Adipocyte (in vitro differentiated cells): ENCODE results near the gene CXCR4.

Source experiments
- DNase-seq: peaks from one replicate; pipeline ENCODE4 v3.0.0-alpha.2; 2015; ENCODE audit warnings: low read depth
- H3K27me3 ChIP-seq: replicated peaks from 2 replicates; pipeline ENCODE4 v1.7.0; 2013; ENCODE audit warnings: mild to moderate bottlenecking, low read length, moderate library complexity; ENCODE audit not compliant: control insufficient read depth, insufficient read depth
- H3K36me3 ChIP-seq: 2 replicates; pipeline ENCODE4 v1.7.0; 2013; ENCODE audit warnings: low read length, mild to moderate bottlenecking, moderate library complexity; ENCODE audit not compliant: control insufficient read depth, insufficient read depth, severe bottlenecking
- H3K4me1 ChIP-seq: 2 replicates; pipeline ENCODE4 v1.7.0; 2013; ENCODE audit warnings: mild to moderate bottlenecking, low read length, moderate library complexity; ENCODE audit not compliant: control insufficient read depth, insufficient read depth
- H3K4me3 ChIP-seq: 2 replicates; pipeline ENCODE4 v1.7.0; 2013; ENCODE audit warnings: mild to moderate bottlenecking, low read length, moderate library complexity
- H3K9ac ChIP-seq: 2 replicates; pipeline ENCODE4 v1.7.0; 2013; ENCODE audit warnings: mild to moderate bottlenecking, low read length, moderate library complexity
- H3K9me3 ChIP-seq: 2 replicates; pipeline ENCODE4 v1.7.0; 2013; ENCODE audit warnings: mild to moderate bottlenecking, low read length, moderate library complexity; ENCODE audit not compliant: control insufficient read depth

The CXCR4 gene

DNA sequence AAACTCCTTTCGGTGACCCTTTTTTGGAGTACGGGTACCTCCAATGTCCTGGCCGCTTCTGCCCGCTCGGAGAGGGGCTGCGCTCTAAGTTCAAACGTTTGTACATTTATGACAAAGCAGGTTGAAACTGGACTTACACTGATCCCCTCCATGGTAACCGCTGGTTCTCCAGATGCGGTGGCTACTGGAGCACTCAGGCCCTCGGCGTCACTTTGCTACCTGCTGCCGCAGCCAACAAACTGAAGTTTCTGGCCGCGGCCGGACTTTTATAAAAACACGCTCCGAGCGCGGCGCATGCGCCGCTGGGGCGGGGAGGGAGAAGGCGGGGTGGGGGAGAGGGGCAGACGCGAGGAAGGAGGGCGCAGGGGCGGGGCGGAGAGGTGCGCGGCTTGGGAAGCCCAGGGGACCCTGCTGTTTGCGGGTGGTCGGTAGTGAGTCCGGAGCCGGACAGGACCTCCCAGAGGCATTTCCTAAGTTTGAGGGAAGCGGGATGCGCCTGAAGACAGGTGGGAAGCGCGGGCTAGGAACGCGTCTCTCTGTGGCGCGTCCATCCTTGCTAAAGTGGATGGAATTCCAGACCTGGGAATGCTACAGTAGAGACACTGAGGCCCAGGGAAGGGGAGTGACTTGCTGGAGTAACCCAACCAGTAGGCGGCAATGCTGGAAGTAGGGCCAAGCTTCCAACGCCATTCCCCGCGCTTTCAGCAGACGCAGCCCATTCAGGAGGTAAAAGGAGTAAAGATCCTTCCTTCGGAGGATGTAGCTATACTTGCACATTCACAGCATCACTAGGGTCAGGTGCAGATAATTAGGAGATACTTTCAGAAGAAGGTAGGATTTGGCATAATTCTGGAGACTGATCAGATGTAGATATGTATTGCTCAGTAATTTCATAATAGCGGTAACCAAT lies at the start of gene CXCR4:
Gene CXCR4, minus strand, starts transcription at position 241 of the 910 bp plus-strand sequence. Its CDS starts 89 bp downstream, at position 152.
- peak; percentile 7 for DNase-seq
- Histone ChIP-seq H3K9ac (no peak within 1 kb of the TSS), H3K27me3 (peaks cover 76% of the 10 kb centered on the region), H3K4me3 (peak within 1 kb of the TSS; percentile 67), H3K4me1 (peaks cover 13% of the 10 kb centered on the region), H3K36me3 (no peaks in the 10 kb centered on the region), H3K9me3 (peaks cover 7% of the 10 kb centered on the region)

DNA sequence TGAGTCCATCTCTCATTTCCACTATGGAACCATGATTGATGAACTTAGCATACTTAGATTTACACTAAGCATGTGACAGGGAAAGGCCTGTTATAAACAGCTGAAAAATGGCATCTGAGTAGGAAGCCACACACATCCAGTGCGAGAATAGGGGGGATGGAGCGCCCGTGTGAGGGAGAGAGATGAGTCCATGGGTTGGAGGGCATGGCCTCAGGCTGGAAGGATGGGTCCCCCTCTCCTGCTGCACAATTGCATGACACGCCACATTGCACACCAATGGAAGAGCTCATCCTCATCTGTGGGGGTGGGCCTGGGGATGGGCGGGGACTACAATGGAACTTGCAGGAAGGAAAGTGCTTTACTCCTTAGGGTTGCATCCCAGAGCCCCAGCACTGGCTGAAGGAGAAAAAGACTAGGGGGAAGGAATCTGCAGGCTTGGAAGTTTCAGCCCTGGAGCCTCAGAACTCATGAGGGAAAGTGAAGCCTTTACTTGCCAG lies 46.4 kb upstream of the CXCR4 start:
- no peaks in the 10 kb centered on the region for H3K4me1 ChIP-seq
- no peak for DNase-seq

DNA sequence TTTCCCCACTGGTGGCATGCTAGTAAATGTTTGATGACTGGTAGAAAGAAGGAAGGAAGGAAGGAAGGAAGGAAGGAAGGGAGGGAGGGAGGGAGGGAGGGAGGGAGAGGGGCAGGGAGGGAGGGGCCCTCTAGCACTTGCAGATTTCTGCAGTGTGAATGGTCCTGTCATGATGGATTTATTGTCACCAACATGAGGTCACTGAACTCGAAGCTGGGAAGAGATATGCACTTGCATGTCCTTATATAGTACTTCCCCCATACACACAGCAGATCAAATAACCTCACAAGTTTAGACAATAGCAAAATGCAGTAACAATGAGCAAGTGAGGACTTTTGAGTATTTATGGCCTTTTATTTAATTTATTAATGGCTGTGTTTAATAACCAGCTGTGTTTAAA lies 44.5 kb upstream of the CXCR4 start:
- H3K9me3 ChIP-seq: no peaks in the 10 kb centered on the region
- H3K36me3 ChIP-seq: no peaks in the 10 kb centered on the region
- no peak for DNase-seq
- H3K4me3 ChIP-seq: no peak overlapping the region
- no peaks in the 10 kb centered on the region for H3K4me1 ChIP-seq
- H3K27me3 ChIP-seq: peaks cover 5% of the 10 kb centered on the region
- no peak overlapping the region for H3K9ac ChIP-seq

More for the DNA sequence above, 46.4 kb upstream of the CXCR4 start:
- no peaks in the 10 kb centered on the region for H3K36me3 ChIP-seq
- no peaks in the 10 kb centered on the region for H3K9me3 ChIP-seq
- no peak overlapping the region for H3K9ac ChIP-seq
- no peak overlapping the region for H3K4me3 ChIP-seq
- H3K27me3 ChIP-seq: peaks cover 8% of the 10 kb centered on the region

DNA sequence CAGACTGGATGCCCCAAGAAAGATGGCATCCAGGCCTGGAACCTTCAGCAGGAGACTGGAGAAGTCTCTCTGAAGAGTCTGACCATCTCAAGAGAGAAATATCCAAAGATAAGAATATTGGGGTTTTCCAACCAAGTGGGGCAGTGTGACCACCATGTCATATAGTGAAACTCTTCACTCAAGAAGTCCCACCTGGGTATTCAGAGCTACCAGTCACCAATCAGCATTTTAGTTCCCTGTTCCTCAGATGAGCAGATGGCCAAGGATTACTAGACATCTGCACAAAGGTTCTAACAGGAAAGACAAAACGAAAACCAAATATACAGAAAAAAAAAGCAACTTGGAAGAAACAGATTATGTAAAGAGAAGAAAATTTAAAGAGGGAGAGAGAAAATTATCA lies 38.5 kb upstream of the CXCR4 start:
- H3K27me3 ChIP-seq: peaks cover 5% of the 10 kb centered on the region
- H3K36me3 ChIP-seq: no peaks in the 10 kb centered on the region
- no peak overlapping the region for H3K9ac ChIP-seq
- no peak for DNase-seq
- no peaks in the 10 kb centered on the region for H3K4me1 ChIP-seq
- H3K4me3 ChIP-seq: no peak overlapping the region
- no peaks in the 10 kb centered on the region for H3K9me3 ChIP-seq

DNA sequence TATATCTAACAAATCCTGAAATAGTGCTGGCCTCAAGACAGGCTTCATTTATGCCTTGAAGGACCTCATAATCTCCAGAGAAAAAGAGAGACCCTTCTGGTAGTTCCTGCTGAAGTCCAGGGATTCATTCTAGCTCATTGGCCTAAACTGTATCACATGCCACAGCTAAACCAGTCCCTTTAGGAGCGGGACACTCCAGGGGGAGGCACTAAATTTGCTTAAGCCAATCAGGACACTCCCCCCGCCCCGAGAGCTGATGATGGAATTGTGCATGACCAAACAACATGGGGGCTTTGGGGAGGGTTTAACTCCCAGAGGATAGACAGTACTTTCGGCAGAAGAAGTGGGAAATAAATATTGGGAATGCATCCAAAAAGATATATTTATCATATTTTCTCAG lies 36.4 kb upstream of the CXCR4 start:
- Histone ChIP-seq H3K4me3 (no peak overlapping the region), H3K9ac (no peak overlapping the region), H3K27me3 (peaks cover 12% of the 10 kb centered on the region), H3K36me3 (no peaks in the 10 kb centered on the region), H3K4me1 (no peaks in the 10 kb centered on the region), H3K9me3 (no peaks in the 10 kb centered on the region)
- no peak for DNase-seq

DNA sequence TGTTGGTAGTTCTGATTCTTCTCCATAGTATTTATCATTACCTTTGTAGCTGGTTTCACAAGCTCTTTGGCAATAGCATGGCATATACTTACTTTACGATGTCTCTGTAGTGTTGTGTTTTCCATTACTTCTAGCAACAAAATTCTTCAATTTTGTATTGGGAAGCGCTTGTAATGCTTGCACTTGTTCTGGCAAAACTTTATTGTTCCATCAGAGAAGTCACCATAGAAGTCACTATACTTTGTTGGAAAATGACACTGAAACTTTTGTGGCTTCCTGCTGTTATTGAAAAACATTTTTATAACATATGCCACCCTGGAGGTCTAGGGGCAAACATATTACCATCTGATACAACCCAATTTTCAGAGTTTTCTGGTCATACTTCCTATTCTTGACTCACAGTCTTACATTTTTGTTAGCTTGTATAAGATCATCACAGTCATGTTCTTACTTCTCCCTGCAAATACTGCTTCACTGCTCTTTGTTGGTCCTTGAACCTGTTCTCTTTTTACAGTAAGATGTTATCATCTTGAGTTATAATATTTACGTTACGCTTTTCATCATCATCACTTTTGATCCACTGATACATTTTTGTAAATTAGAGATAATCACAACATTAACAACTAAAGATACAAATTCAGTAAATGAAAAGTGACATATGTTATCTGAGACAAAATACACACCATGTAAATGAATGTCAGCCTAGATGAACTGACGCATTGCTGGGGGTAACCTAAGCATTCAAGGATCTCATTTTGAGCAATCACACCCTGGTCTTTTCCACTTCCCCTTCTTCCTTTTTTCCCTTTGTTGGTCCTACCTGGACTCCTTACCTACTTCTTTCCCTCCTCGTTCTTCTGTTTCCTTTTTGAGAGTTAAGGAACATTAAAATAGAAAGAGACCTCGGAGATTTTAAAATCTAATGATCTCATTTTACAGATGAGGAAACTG lies 33.3 kb upstream of the CXCR4 start:
- H3K9me3 ChIP-seq: peaks cover under 1% of the 10 kb centered on the region
- H3K9ac ChIP-seq: no peak overlapping the region
- no peak overlapping the region for H3K4me3 ChIP-seq
- no peaks in the 10 kb centered on the region for H3K36me3 ChIP-seq
- DNase-seq: no peak
- H3K4me1 ChIP-seq: no peaks in the 10 kb centered on the region
- peaks cover 17% of the 10 kb centered on the region for H3K27me3 ChIP-seq

DNA sequence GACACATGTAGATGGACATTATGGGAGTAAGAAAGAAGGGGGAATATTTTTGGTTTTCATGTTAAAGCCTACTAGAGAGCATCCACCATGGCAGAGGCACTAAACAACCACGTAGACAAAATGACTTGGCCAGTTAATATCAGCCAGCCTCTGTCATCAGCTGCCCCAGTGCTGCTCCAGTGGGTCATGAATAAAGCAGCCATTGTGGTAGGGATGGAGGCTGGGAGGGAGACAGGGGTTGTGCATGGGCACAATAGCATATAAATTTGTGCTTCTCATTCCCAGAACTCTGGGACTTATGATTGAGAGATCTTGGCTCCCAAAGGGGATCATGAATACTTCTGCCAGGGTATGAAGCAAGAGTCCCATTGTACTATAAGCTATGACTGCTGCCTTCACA lies 31.1 kb upstream of the CXCR4 start:
- no peaks in the 10 kb centered on the region for H3K36me3 ChIP-seq
- H3K9me3 ChIP-seq: peaks cover 10% of the 10 kb centered on the region

DNA sequence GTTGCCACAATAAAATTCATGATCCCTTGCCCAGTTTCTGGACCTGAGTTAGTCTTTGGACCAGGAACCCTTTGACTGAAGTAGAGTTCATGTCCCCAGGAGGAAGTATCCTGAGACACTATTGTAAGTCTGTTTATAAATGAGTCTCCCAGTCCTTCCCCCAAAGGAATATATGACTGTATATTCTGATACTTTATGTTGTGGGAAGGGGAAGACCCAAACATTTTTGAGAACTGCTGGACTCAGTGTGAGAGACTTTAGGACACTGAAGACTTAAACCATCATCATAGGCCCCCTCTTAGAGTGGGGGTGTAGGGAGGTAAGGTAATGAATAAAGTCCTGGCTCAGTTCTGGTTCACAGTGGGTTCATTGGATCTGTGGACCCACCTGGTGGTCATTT lies 28.6 kb upstream of the CXCR4 start:
- DNase-seq: no peak
- H3K9ac ChIP-seq: no peak overlapping the region
- H3K9me3 ChIP-seq: peaks cover 10% of the 10 kb centered on the region
- no peak overlapping the region for H3K4me3 ChIP-seq
- peaks cover 23% of the 10 kb centered on the region for H3K27me3 ChIP-seq
- H3K4me1 ChIP-seq: no peaks in the 10 kb centered on the region
- H3K36me3 ChIP-seq: no peaks in the 10 kb centered on the region

More for the DNA sequence above, 31.1 kb upstream of the CXCR4 start:
- Histone ChIP-seq H3K9ac (no peak overlapping the region), H3K4me1 (no peaks in the 10 kb centered on the region), H3K4me3 (no peak overlapping the region), H3K27me3 (peaks cover 23% of the 10 kb centered on the region)
- no peak for DNase-seq

DNA sequence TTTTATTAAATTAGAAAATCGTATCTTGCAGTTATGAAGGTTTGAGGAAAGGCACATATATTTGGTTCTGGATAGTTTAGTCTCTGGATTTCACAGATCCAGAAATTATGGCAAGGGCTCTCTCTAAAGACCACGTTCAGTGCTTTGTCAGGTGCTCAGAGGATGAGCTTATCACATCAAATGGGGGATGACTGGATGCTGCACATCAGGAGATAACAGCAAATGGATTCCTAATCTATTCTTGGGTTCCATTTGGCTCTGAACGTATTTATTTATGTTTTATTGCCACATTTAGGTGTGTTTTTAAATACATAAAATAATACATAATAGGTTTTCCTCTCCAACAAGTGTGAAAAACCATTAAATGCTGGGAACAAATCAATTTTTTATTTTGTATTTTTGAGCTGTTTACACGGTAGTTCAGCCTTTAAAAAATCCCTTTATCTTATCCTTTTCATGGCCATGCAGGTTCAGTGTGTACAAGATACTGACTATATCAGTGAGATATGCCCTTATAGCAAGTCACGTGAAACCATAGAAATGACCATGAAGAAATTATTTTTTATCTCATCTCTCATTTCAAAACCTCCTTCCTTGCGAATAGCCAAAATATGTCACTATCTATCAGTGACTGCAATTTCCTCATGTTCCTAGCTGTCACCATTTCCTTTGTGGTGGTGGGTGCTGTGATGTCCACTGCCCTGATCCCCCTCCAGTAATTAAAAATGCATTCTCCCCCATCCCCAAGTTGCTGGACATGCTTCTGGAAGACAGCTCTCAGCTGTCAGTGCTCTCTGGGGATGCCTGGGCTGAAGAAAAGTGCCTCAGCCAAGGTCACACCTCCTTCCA lies 25.9 kb upstream of the CXCR4 start:
- Histone ChIP-seq H3K9ac (no peak overlapping the region), H3K9me3 (peaks cover 10% of the 10 kb centered on the region), H3K4me1 (no peaks in the 10 kb centered on the region), H3K27me3 (peaks cover 21% of the 10 kb centered on the region), H3K36me3 (no peaks in the 10 kb centered on the region), H3K4me3 (no peak overlapping the region)
- no peak for DNase-seq

DNA sequence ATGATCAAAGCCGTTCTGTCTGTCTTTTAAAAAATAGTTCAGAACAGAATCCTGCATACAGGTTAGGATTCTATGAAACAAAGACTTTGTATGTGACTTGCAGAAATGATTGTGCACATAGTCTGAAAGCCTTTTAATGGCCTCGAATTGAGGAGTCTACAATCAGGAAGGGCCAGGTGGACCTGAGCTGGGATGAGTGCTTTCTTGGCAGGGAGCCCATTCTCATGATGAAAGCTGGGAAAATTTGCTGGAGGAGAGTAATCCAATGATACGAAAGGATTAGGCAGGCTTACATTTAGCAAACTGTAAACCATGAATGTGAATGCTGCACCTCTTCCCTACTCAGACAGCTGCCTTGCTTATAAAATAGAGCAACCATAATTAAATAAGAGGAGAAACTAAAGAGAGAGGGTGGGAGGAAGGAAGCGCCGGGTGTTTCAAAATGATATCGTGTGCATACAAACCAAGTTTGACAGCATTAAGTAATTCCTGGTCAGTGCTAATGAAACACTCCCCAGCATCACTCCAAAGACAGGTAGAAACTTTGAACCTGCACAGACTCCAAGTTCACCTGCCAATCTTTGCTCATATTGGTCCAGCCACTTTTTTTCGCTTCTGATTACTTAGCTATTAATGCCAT lies 23.7 kb upstream of the CXCR4 start:
- H3K9ac ChIP-seq: no peak overlapping the region
- H3K27me3 ChIP-seq: peaks cover 18% of the 10 kb centered on the region
- peaks cover 10% of the 10 kb centered on the region for H3K9me3 ChIP-seq
- no peaks in the 10 kb centered on the region for H3K36me3 ChIP-seq
- no peak overlapping the region for H3K4me3 ChIP-seq
- peaks cover 4% of the 10 kb centered on the region for H3K4me1 ChIP-seq
- DNase-seq: no peak
